Astrocyte (in vitro differentiated cells and primary cell): ENCODE measurements around the gene PDE7B.

Source experiments
- EZH2 ChIP-seq: IDR thresholded peaks from 2 replicates; pipeline ENCODE4 v1.6.1; 2012; ENCODE audit warnings: mild to moderate bottlenecking, low read length, inconsistent platforms; ENCODE audit not compliant: insufficient read depth
- TF ChIP-seq, protein P1 (sequence below): IDR thresholded peaks from 2 replicates; pipeline ENCODE4 v1.5.1; 2011; ENCODE audit warnings: low read depth, mild to moderate bottlenecking, inconsistent platforms, low read length, moderate library complexity; ENCODE audit not compliant: insufficient read depth

DNA sequence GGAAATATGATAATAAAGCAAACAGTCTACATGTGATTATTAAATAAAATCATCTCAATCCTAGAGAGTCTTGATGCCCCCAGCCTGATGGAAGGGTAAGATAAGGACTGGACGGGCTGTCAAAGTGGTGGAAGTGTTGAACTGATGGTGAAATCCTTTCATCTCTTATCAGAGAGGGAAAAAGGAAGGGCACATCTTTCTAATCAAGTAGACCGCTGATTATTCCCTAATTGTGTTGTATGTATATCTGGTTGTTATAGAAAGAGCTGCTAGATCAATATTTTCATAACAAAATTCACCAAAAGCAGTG is 184.5 kb downstream of the PDE7B start:
- TF ChIP-seq, protein P1, sequence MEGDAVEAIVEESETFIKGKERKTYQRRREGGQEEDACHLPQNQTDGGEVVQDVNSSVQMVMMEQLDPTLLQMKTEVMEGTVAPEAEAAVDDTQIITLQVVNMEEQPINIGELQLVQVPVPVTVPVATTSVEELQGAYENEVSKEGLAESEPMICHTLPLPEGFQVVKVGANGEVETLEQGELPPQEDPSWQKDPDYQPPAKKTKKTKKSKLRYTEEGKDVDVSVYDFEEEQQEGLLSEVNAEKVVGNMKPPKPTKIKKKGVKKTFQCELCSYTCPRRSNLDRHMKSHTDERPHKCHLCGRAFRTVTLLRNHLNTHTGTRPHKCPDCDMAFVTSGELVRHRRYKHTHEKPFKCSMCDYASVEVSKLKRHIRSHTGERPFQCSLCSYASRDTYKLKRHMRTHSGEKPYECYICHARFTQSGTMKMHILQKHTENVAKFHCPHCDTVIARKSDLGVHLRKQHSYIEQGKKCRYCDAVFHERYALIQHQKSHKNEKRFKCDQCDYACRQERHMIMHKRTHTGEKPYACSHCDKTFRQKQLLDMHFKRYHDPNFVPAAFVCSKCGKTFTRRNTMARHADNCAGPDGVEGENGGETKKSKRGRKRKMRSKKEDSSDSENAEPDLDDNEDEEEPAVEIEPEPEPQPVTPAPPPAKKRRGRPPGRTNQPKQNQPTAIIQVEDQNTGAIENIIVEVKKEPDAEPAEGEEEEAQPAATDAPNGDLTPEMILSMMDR, result no peak
- TF ChIP-seq EZH2, result no peak
